K562 (cell line): Measurements from ENCODE around the gene DHTKD1. TPM values are rescaled to one million over a fixed set of nuclear protein-coding genes. Genes with fewer than 3 reads are reported as not detected.

Experiments used
- ATAC-seq: fragments of 200-7000 bp; cut with Tn5 transposase; 3 replicates; pipeline ENCODE4 v1.9.1; 2020; ENCODE audit warnings: moderate library complexity
- BruUV-seq: library from RNA; stranded (reverse); fragments of 400-500 nt; replicated peaks from 2 replicates; lab custom pipeline; 2021; lab: Mats Ljungman, UMichigan
- CTCF ChIA-PET: fragments of 300-600 bp; formaldehyde crosslinking; extraction: SDS; loops from one replicate; lab custom pipeline; 2021; ENCODE audit warnings: low intra/inter-chr PET ratio; lab: Yijun Ruan, JAX
- POLR2A ChIA-PET: fragments of 300-600, 350-650 bp; sonication (Branson Sonifier 250); formaldehyde crosslinking; extraction: SDS; loops from one replicate; lab custom pipeline; 2021; ENCODE audit warnings: antibody characterized with exemption, inconsistent platforms; lab: Yijun Ruan, JAX
- DNase-seq, 4 experiments: peaks; one replicate each; pipeline versions ENCODE4 v3.0.0 to v3.0.0-alpha.2; 2011 to 2018; ENCODE audit warnings: low spot score in 3 of 4, mixed read lengths in 3 of 4; ENCODE audit errors: extremely low read depth in 1 of 4
- FAIRE-seq: peaks from 2 replicates; lab custom pipeline; 2011; peaks lifted over from hg19 to GRCh38; lab: Jason Lieb, UNC
- H2AFZ ChIP-seq: 2 replicates; pipeline ENCODE4 v1.6.0; 2011; ENCODE audit warnings: low read depth, low read length, control low read depth, inconsistent platforms
- H3K27ac ChIP-seq: fragments of 200-600 bp; 3 replicates; pipeline ENCODE4 v1.8.0; 2011; ENCODE audit warnings: low read depth, mild to moderate bottlenecking, control low read depth, inconsistent platforms, low read length, moderate library complexity, mixed read lengths; ENCODE audit errors: extremely low read depth
- H3K27me3 ChIP-seq, 2 experiments: fragments of 300-600 bp in 1 of 2; 2 replicates in 1 of 2; 3 replicates in 1 of 2; pipeline versions ENCODE4 v1.6.0 to v1.8.0; 2011; ENCODE audit warnings: inconsistent platforms in 2 of 2, low read length in 2 of 2, mild to moderate bottlenecking in 1 of 2, mixed read lengths in 1 of 2, moderate library complexity in 1 of 2; ENCODE audit not compliant: control insufficient read depth in 2 of 2, insufficient read depth in 2 of 2
- H3K36me3 ChIP-seq: fragments of 300-600 bp; 3 replicates; pipeline ENCODE4 v1.8.0; 2011; ENCODE audit warnings: mild to moderate bottlenecking, low read length, inconsistent platforms; ENCODE audit not compliant: control insufficient read depth, insufficient read depth
- H3K4me1 ChIP-seq, 2 experiments: fragments of 200-600 bp in 1 of 2; replicated peaks in 1 of 2; 2 replicates in 1 of 2; 3 replicates in 1 of 2; pipeline versions ENCODE4 v1.5.1 to v1.8.0; 2011; ENCODE audit warnings: inconsistent platforms in 2 of 2, low read length in 2 of 2, mild to moderate bottlenecking in 1 of 2, mixed read lengths in 1 of 2, moderate library complexity in 1 of 2; ENCODE audit not compliant: control insufficient read depth in 2 of 2, insufficient read depth in 2 of 2
- H3K4me2 ChIP-seq: 2 replicates; pipeline ENCODE4 v1.6.1; 2011; ENCODE audit warnings: low read length, control low read depth, inconsistent platforms, mixed read lengths; ENCODE audit not compliant: insufficient read depth
- H3K4me3 ChIP-seq: fragments of 200-600 bp; sonication (generic), shearing (Covaris generic); 2 replicates; pipeline ENCODE4 v1.5.1; 2016; ENCODE audit warnings: control low read depth, inconsistent platforms
- H3K79me2 ChIP-seq: fragments of 200-600 bp; 3 replicates; pipeline ENCODE4 v1.8.0; 2011; ENCODE audit warnings: low read length, inconsistent platforms; ENCODE audit not compliant: control insufficient read depth, insufficient read depth
- H3K9ac ChIP-seq, 2 experiments: 2 replicates each; pipeline versions ENCODE4 v1.6.0 to v1.6.1; 2011; ENCODE audit warnings: low read depth in 2 of 2, low read length in 2 of 2, control low read depth in 1 of 2, inconsistent platforms in 1 of 2, mild to moderate bottlenecking in 1 of 2, mixed read lengths in 1 of 2; ENCODE audit not compliant: insufficient read depth in 1 of 2
- H3K9me1 ChIP-seq: one replicate; pipeline ENCODE4 v1.6.0; 2011; ENCODE audit warnings: inconsistent platforms, mild to moderate bottlenecking, low read length, moderate library complexity; ENCODE audit not compliant: control insufficient read depth, insufficient read depth
- H3K9me3 ChIP-seq: replicated peaks from 2 replicates; pipeline ENCODE4 v1.5.1; 2011; ENCODE audit warnings: low read depth, low read length, inconsistent platforms; ENCODE audit not compliant: control insufficient read depth, insufficient read depth
- H4K20me1 ChIP-seq: replicated peaks from 2 replicates; pipeline ENCODE4 v1.6.1; 2011; ENCODE audit warnings: low read length, inconsistent platforms, mixed read lengths; ENCODE audit not compliant: control insufficient read depth, insufficient read depth
- L3MBTL2 ChIP-seq: fragments of 450-650 bp; IDR thresholded peaks from 2 replicates; pipeline ENCODE4 v1.6.1; 2016; ENCODE audit warnings: mild to moderate bottlenecking, moderate library complexity
- MEF2A ChIP-seq: IDR thresholded peaks from 2 replicates; pipeline ENCODE4 v1.6.1; 2011; ENCODE audit warnings: low read depth, mild to moderate bottlenecking, low read length, moderate library complexity; ENCODE audit not compliant: control insufficient read depth
- SIN3A ChIP-seq, 2 experiments: fragments of 150-350 bp in 1 of 2; IDR thresholded peaks; 2 replicates each; pipeline ENCODE4 v1.6.1; 2011 to 2016; ENCODE audit warnings: borderline replicate concordance in 2 of 2, low read depth in 2 of 2, low read length in 2 of 2, mild to moderate bottlenecking in 2 of 2, moderate library complexity in 2 of 2; ENCODE audit not compliant: control insufficient read depth in 1 of 2
- SMAD4 ChIP-seq: fragments of 250-450 bp; sonication (Bioruptor Pico); conservative IDR thresholded peaks from 2 replicates; pipeline ENCODE4 v1.8.0; 2021; ENCODE audit warnings: inconsistent platforms, mild to moderate bottlenecking, moderate library complexity
- TAF7 ChIP-seq: fragments of 450-650 bp; IDR thresholded peaks from 2 replicates; pipeline ENCODE4 v1.6.1; 2016; ENCODE audit warnings: missing genetic modification characterization, missing compliant biosample characterization
- ZNF253 ChIP-seq: fragments of 250-450 bp; sonication (Bioruptor Pico); conservative IDR thresholded peaks from 2 replicates; pipeline ENCODE4 v1.6.1; 2021; ENCODE audit warnings: mild to moderate bottlenecking
- WGBS: fragments of 100-300 bp; shearing (Covaris generic); methylation state at CpG from one replicate; pipeline ENCODE4 v1.1.6; 2016; ENCODE audit warnings: low coverage, mixed read lengths; ENCODE audit not compliant: insufficient coverage; ENCODE audit errors: missing lambda C conversion rate; 5-methylcytosine and 5-hydroxymethylcytosine counted together
- in situ Hi-C: fragments of 300-500 bp; cut with MboI; formaldehyde crosslinking; loops from 4 replicates; pipeline ENCODE4 v1.15.0; 2018; ENCODE audit warnings: inconsistent platforms, mixed read lengths
- intact Hi-C: fragments of 100-400 bp; cut with micrococcal nuclease; formaldehyde crosslinking; loops from 2 replicates; pipeline ENCODE4 v1.14.2; 2022
- polyA plus RNA-seq, 8 experiments: library from polyadenylated mRNA; depleted of rRNA in 4 of 8; stranded (reverse) in 5 of 8; unstranded in 3 of 8; fragments of >200 nt; fragmentation: Nextera tagmentation in 2 of 8; fragmentation: Illumina TruSeq in 1 of 8; extraction: Ambion mirVana in 2 of 8; extraction: Trizol in 1 of 8; gene quantifications; 2 replicates each; pipeline versions ENCODE4 v1.2.1 to v1.2.3, GENCODE V29; 2011 to 2014; ENCODE audit warnings: inconsistent platforms in 1 of 8, missing spikeins in 1 of 8
- total RNA-seq, 7 experiments: library from RNA; depleted of rRNA in 6 of 7; stranded (reverse); fragments of >200 nt in 6 of 7; fragmentation: Illumina TruSeq in 2 of 7; extraction: Trizol in 2 of 7; gene quantifications; 2 replicates each; pipeline versions ENCODE4 v1.2.1 to v1.2.3, GENCODE V29; 2011 to 2021; ENCODE audit warnings: low replicate concordance in 1 of 7
- TF ChIP-seq, protein P1 (sequence below): fragments of 450-650 bp; IDR thresholded peaks from 2 replicates; pipeline ENCODE4 v1.6.1; 2014; ENCODE audit warnings: low read depth, mild to moderate bottlenecking, moderate library complexity, borderline replicate concordance
- TF ChIP-seq, protein P2 (sequence below): IDR thresholded peaks from 3 replicates; pipeline ENCODE4 v1.6.1; 2011; ENCODE audit warnings: borderline replicate concordance, mild to moderate bottlenecking; ENCODE audit not compliant: insufficient read length, insufficient read depth
- TF ChIP-seq, protein P3 (sequence below): fragments of 450-650 bp; IDR thresholded peaks from 2 replicates; pipeline ENCODE4 v1.7.1; 2018; ENCODE audit warnings: mild to moderate bottlenecking, low read depth; ENCODE audit not compliant: partially characterized antibody
- TF ChIP-seq, protein P4 (sequence below): IDR thresholded peaks from 3 replicates; pipeline ENCODE4 v1.6.1; 2011; ENCODE audit warnings: borderline replicate concordance, mild to moderate bottlenecking, moderate library complexity; ENCODE audit not compliant: insufficient read length; ENCODE audit errors: extremely low read depth

DHTKD1 gene
- total and polyA plus RNA-seq, 9 of the 15 experiments (the other 6 are each of a cell fraction or from before 2014, with no cell fraction given), result 3.1 to 19.7 (median 6.8) TPM

DNA sequence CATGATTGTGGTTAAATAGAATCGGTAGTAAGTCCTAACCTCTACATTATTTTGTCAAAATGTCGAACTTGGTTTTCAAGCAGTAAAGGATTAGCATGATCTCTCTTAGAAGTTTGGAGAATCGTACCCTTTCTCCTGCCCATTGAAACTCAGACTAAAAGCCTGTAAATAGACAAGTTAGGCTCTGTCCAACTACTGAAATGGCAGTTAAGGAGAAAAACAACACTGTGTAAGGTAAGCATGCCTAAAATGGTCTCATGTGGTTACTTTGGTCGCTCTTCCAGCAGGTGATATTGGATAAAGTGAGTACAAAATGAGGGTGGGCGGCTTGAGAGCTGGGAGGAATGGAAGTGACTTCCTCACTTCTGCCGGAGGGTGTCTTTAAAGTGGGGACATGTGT, 85.8 kb downstream of the DHTKD1 start (continued):
- TF ChIP-seq MEF2A, result no peak
- TF ChIP-seq SMAD4 (CRISPR knock-in tag), result no peak

DNA sequence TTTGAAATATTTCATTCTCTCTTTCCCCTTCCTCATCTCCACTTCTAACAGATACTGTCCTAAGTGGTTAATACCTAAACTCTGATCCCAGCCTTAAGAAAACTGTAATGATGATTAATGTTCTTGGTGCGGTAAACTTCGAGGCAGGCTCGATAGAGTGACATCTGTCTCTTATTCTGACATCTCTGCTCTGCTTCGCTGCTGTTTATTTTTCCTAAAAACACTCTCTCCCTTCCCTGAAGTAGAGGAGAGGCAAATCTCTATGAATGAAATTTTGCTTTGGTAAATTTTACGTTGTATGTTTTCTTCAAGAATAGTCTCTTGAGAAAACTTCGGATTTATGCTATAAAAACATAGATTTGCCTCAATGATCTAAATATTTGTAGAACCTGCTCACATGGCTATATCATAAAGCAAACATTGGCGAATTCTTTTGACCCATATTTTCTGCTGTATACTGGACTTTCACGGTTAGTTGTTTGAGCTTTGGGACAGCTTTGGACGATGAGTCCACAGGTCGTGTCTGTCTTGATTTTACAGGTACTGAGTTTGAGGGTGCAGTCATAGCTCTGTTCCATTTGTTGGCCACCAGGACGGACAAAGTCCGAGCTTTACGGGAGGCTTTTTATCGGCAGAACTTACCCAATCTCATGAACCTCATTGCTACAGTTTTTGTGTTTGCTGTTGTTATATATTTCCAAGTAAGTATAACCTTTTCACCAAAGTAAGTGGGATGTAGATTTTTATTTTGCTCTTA, 87.8 kb downstream of the DHTKD1 start:
- peak; percentile 52 for FAIRE-seq
- Histone ChIP-seq H3K4me3 (no peak overlapping the region), H3K36me3 (peaks cover 3% of the 10 kb centered on the region; the same call in 2 of the 3 replicates), H3K4me2 (no peak overlapping the region), H3K9me3 (no peaks in the 10 kb centered on the region; the same call in 1 of the 2 replicates), H4K20me1 (no peaks in the 10 kb centered on the region), H3K4me1 (no peaks in the 10 kb centered on the region), H2AFZ (no peak overlapping the region), H3K9ac (no peak overlapping the region), H3K27me3 (no peaks in the 10 kb centered on the region), H3K9me1 (no peaks in the 10 kb centered on the region), H3K27ac (no peak overlapping the region), H3K79me2 (no peaks in the 10 kb centered on the region)
- in situ Hi-C loops, result no loop called here
- no TSS peak for BruUV-seq
- intact Hi-C loops, result no loop called here
- ATAC-seq, result no peak
- CTCF ChIA-PET, result no interaction called here
- POLR2A ChIA-PET, result interaction anchor here (2.0 kb wide), 1 partner anchor 9 kb away, joined by 8 read pairs; no protein-coding TSS in a partner anchor
- 45% methylated on average over 14 of the region's 14 CpGs for WGBS
- DNase-seq, result no peak
- TF ChIP-seq, protein P1, sequence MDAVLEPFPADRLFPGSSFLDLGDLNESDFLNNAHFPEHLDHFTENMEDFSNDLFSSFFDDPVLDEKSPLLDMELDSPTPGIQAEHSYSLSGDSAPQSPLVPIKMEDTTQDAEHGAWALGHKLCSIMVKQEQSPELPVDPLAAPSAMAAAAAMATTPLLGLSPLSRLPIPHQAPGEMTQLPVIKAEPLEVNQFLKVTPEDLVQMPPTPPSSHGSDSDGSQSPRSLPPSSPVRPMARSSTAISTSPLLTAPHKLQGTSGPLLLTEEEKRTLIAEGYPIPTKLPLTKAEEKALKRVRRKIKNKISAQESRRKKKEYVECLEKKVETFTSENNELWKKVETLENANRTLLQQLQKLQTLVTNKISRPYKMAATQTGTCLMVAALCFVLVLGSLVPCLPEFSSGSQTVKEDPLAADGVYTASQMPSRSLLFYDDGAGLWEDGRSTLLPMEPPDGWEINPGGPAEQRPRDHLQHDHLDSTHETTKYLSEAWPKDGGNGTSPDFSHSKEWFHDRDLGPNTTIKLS, result no peak
- no peak for TF ChIP-seq ZNF253 (CRISPR knock-in tag)
- TF ChIP-seq TAF7, result no peak
- no peak for TF ChIP-seq L3MBTL2
- TF ChIP-seq, protein P2, sequence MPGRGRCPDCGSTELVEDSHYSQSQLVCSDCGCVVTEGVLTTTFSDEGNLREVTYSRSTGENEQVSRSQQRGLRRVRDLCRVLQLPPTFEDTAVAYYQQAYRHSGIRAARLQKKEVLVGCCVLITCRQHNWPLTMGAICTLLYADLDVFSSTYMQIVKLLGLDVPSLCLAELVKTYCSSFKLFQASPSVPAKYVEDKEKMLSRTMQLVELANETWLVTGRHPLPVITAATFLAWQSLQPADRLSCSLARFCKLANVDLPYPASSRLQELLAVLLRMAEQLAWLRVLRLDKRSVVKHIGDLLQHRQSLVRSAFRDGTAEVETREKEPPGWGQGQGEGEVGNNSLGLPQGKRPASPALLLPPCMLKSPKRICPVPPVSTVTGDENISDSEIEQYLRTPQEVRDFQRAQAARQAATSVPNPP, result no peak
- TF ChIP-seq, protein P3, sequence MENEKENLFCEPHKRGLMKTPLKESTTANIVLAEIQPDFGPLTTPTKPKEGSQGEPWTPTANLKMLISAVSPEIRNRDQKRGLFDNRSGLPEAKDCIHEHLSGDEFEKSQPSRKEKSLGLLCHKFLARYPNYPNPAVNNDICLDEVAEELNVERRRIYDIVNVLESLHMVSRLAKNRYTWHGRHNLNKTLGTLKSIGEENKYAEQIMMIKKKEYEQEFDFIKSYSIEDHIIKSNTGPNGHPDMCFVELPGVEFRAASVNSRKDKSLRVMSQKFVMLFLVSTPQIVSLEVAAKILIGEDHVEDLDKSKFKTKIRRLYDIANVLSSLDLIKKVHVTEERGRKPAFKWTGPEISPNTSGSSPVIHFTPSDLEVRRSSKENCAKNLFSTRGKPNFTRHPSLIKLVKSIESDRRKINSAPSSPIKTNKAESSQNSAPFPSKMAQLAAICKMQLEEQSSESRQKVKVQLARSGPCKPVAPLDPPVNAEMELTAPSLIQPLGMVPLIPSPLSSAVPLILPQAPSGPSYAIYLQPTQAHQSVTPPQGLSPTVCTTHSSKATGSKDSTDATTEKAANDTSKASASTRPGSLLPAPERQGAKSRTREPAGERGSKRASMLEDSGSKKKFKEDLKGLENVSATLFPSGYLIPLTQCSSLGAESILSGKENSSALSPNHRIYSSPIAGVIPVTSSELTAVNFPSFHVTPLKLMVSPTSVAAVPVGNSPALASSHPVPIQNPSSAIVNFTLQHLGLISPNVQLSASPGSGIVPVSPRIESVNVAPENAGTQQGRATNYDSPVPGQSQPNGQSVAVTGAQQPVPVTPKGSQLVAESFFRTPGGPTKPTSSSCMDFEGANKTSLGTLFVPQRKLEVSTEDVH, result no peak
- TF ChIP-seq, protein P4, sequence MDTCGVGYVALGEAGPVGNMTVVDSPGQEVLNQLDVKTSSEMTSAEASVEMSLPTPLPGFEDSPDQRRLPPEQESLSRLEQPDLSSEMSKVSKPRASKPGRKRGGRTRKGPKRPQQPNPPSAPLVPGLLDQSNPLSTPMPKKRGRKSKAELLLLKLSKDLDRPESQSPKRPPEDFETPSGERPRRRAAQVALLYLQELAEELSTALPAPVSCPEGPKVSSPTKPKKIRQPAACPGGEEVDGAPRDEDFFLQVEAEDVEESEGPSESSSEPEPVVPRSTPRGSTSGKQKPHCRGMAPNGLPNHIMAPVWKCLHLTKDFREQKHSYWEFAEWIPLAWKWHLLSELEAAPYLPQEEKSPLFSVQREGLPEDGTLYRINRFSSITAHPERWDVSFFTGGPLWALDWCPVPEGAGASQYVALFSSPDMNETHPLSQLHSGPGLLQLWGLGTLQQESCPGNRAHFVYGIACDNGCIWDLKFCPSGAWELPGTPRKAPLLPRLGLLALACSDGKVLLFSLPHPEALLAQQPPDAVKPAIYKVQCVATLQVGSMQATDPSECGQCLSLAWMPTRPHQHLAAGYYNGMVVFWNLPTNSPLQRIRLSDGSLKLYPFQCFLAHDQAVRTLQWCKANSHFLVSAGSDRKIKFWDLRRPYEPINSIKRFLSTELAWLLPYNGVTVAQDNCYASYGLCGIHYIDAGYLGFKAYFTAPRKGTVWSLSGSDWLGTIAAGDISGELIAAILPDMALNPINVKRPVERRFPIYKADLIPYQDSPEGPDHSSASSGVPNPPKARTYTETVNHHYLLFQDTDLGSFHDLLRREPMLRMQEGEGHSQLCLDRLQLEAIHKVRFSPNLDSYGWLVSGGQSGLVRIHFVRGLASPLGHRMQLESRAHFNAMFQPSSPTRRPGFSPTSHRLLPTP, result no peak
- no peak for TF ChIP-seq SIN3A (IDR thresholded peaks at IDR 0.05; ENCODE audit: borderline replicate concordance in 2 of 2, control insufficient read depth in 1 of 2, low read depth in 2 of 2, low read length in 2 of 2)
